Neural progenitor cell (in vitro differentiated cells): ENCODE results near the gene CAMK2D.

Source experiments
- CTCF ChIP-seq: fragments of 200-600 bp; sonication (generic); IDR thresholded peaks from 2 replicates; pipeline ENCODE4 v1.5.1; 2017; ENCODE audit warnings: antibody characterized with exemption, mild to moderate bottlenecking
- EZH2phosphoT487 ChIP-seq: fragments of 200-600 bp; sonication (generic); IDR thresholded peaks from 2 replicates; pipeline ENCODE4 v1.6.1; 2017; ENCODE audit warnings: antibody characterized with exemption

GRCh38 chr4:113761620-113762185, at the start of gene CAMK2D:
- TF ChIP-seq CTCF, result peak; percentile 56
- TF ChIP-seq EZH2phosphoT487, result no peak
